Esophagus squamous epithelium (tissue), 5 donors: Measurements from ENCODE around the gene AKIRIN2. TPM values are rescaled to one million over a fixed set of nuclear protein-coding genes. Genes with fewer than 3 reads are reported as not detected.

Experiments used
- DNase-seq: peaks from one replicate; lab custom pipeline; 2025; lab: John Stamatoyannopoulos, UW
- H3K27ac ChIP-seq, 4 donors: fragments of 200-600 bp; sonication (generic); one replicate each; pipeline ENCODE4 v1.5.1; 2016 to 2019; ENCODE audit warnings: mild to moderate bottlenecking in 1 of 4
- H3K27me3 ChIP-seq, 4 donors: fragments of 200-600 bp; sonication (generic); 1 replicate in 3 of 4; 2 replicates in 1 of 4; pipeline versions ENCODE4 v1.5.1 to v1.6.0; 2017 to 2021; ENCODE audit warnings: antibody characterized with exemption in 1 of 4
- H3K36me3 ChIP-seq, 3 donors: fragments of 200-600 bp; sonication (generic); one replicate each; pipeline ENCODE4 v1.5.1; 2016 to 2019
- H3K4me1 ChIP-seq, 3 donors: fragments of 200-600 bp; sonication (generic); one replicate each; pipeline ENCODE4 v1.5.1; 2017 to 2019
- H3K4me3 ChIP-seq, 4 donors: fragments of 200-600 bp; sonication (generic); 1 replicate in 3 of 4; 2 replicates in 1 of 4; pipeline ENCODE4 v1.5.1; 2016 to 2019; ENCODE audit warnings: mild to moderate bottlenecking in 2 of 4, moderate library complexity in 1 of 4
- H3K9me3 ChIP-seq, 3 donors: fragments of 200-600 bp; sonication (generic); one replicate each; pipeline ENCODE4 v1.5.1; 2016 to 2019
- CTCF ChIP-seq, 6 experiments: fragments of 450-650 bp in 4 of 6; fragments of 200-600 bp in 2 of 6; sonication (generic) in 2 of 6; IDR thresholded peaks; one replicate each; pipeline ENCODE4 v1.5.1; 2016 to 2019; ENCODE audit warnings: antibody characterized with exemption in 6 of 6, mild to moderate bottlenecking in 4 of 6, moderate library complexity in 4 of 6
- POLR2A ChIP-seq, 4 donors: fragments of 450-650 bp; IDR thresholded peaks; one replicate each; pipeline ENCODE4 v1.6.1; 2017; ENCODE audit warnings: antibody characterized with exemption in 4 of 4, mild to moderate bottlenecking in 4 of 4, moderate library complexity in 3 of 4
- WGBS, 2 donors: methylation state at CpG; one replicate each; pipeline ENCODE4 v1.1.5; 2018; 5-methylcytosine and 5-hydroxymethylcytosine counted together
- intact Hi-C: fragments of 100-400 bp; cut with DNase I; formaldehyde crosslinking; loops from one replicate; pipeline ENCODE4 v1.15.0; 2022
- small RNA-seq, 4 donors: library from RNA; depleted of rRNA; stranded (forward); fragments of <200 nt; gene quantifications; one replicate each; pipeline ENCODE3, GENCODE V24; 2016
- total RNA-seq, 4 donors: library from RNA; depleted of rRNA; stranded (reverse); fragments of >200 nt; gene quantifications; one replicate each; pipeline ENCODE4 v1.1.0, GENCODE V29; 2016
- donor health status: DM: yes; HTN: yes; CAD: no.

AKIRIN2 gene
- total RNA-seq, 4 donors from 2014 or later: 13.8 to 36.7 (median 25.4) TPM

DNA sequence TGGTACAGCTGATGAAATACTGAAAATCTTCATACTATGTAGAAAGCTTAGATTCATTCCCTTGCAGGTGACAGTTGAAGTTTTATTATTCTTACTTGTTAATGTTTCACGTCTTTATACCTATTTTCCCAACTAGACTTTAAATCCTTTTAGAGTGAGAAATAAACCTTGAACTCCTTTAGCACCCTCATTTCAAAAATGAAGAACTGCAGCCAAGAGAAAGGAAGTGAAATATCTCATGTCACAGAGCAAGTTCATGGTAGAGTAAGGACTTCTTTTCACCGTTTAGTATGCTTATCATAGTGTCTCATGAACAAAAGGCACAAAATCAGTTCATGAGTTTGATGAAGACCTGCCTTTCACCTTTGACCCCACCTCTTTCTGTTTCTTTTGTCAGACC lies 73.6 kb downstream of the AKIRIN2 start:
- H3K4me1 ChIP-seq: peaks cover 0 to 4% (median 0%) of the 10 kb centered on the region in 3 donors
- no peak overlapping the region for H3K27ac ChIP-seq
- 57 to 81% methylated on average over 2 of the region's 2 CpGs for WGBS, 2 donors
- no peak for DNase-seq
- intact Hi-C loops: no loop called here
- H3K27me3 ChIP-seq: no peaks in the 10 kb centered on the region
- H3K36me3 ChIP-seq: peaks cover 0 to 37% (median 0%) of the 10 kb centered on the region in 3 donors
- TF ChIP-seq CTCF (IDR thresholded peaks at IDR 0.05): no peak
- TF ChIP-seq POLR2A (IDR thresholded peaks at IDR 0.05): no peak
- H3K4me3 ChIP-seq: no peak overlapping the region
- H3K9me3 ChIP-seq: no peaks in the 10 kb centered on the region

Small RNA genes within 50 kb of the gene (small RNA-seq; reads per million reads assigned to genes)
- 0 to 0.27 (median 0) reads per million in 4 donors for gene RF01210

Other genes starting within 250 kb of the AKIRIN2 start
- 10 to 100 TPM in 2 of 4 donors, 1 to 10 TPM in 2; 8.3 to 12.8 (median 10.9) TPM for gene SLC35A1, start 229.3 kb downstream of the AKIRIN2 start, total RNA-seq
- 10 to 100 TPM in 3 of 4 donors, 1 to 10 TPM in 1; 9.6 to 24.1 (median 21.9) TPM for gene RARS2, start 112.2 kb downstream of the AKIRIN2 start, total RNA-seq
- gene ORC3, start 112.1 kb downstream of the AKIRIN2 start, total RNA-seq: 10 to 100 TPM in 3 of 4 donors, 1 to 10 TPM in 1; 8.6 to 15.4 (median 12.7) TPM